Endothelial cell (in vitro differentiated cells): ENCODE results near the gene MUC22. TPM values are rescaled to one million over a fixed set of nuclear protein-coding genes. Genes with fewer than 3 reads are reported as not detected.
"Not testable (repeated sequence)": the region's sequence is repeated elsewhere in the genome, so short reads cannot be mapped to it uniquely, and the experiment has no call there.

Source experiments
- DNase-seq: peaks from one replicate; pipeline ENCODE4 v3.0.0; 2021; ENCODE audit warnings: low spot score
- H3K27ac Mint-ChIP-seq: one replicate; pipeline ENCODE4 v1.8.0; 2021; ENCODE audit warnings: mixed read lengths, inconsistent platforms; ENCODE audit not compliant: unreplicated experiment
- H3K27me3 Mint-ChIP-seq: one replicate; pipeline ENCODE4 v1.8.0; 2021; ENCODE audit warnings: mild to moderate bottlenecking, moderate library complexity, mixed read lengths, inconsistent platforms; ENCODE audit not compliant: unreplicated experiment
- H3K36me3 Mint-ChIP-seq: one replicate; pipeline ENCODE4 v1.8.0; 2021; ENCODE audit warnings: mild to moderate bottlenecking, low read depth, mixed read lengths, inconsistent platforms; ENCODE audit not compliant: unreplicated experiment
- H3K4me1 Mint-ChIP-seq: one replicate; pipeline ENCODE4 v1.8.0; 2021; ENCODE audit warnings: mild to moderate bottlenecking, mixed read lengths, inconsistent platforms; ENCODE audit not compliant: unreplicated experiment
- H3K4me3 Mint-ChIP-seq: one replicate; pipeline ENCODE4 v1.8.0; 2021; ENCODE audit warnings: mild to moderate bottlenecking, mixed read lengths, inconsistent platforms; ENCODE audit not compliant: unreplicated experiment
- H3K9me3 Mint-ChIP-seq: one replicate; pipeline ENCODE4 v1.8.0; 2021; ENCODE audit warnings: mixed read lengths, inconsistent platforms; ENCODE audit not compliant: unreplicated experiment
- total RNA-seq: library from RNA; stranded (reverse); fragmentation: NEBNext Ultra II Directional; extraction: Animal tissue kit (Norgen Biotek cat#: 25700); gene quantifications from one replicate; pipeline ENCODE4 v1.2.1, GENCODE V29; 2021; ENCODE audit not compliant: unreplicated experiment
- TF ChIP-seq, protein P1 (sequence below): fragments of 200-600 bp; sonication (generic); IDR thresholded peaks from one replicate; pipeline ENCODE4 v1.5.0; 2021; ENCODE audit warnings: antibody characterized with exemption; ENCODE audit not compliant: unreplicated experiment

The MUC22 gene
- total RNA-seq, 1 donor from 2014 or later, result not detected

DNA sequence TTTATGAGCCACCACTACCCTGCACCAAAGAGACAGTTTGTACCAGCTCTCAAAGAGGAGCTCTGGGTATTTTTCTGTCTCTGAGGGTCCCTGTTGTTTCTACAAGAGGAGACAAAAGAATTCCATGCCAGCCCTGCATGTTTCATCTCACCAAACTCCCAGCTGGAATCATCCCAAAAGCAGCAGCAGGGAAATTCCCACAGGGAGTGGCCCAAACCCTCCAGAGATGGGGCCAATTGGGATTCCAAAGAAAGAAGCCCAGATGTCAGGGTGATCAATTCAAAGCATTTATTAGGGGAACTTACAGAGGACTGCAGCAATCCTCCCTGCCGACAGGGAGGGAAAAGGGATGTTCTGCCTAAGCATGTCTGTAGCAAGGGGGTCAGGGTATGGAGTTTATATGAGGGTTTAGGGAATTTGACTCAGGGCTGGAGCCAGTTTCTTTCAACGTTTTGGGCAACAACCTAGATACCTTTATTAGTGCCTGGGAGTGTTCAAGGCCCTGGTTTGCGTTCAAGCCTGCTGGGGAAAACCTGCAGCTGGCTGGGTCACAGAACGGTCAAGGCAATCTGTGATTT, 47.2 kb downstream of the MUC22 start:
- Mint-ChIP-seq H3K4me3 (no peak overlapping the region), H3K27me3 (peaks cover 4% of the 10 kb centered on the region), H3K27ac (no peak overlapping the region), H3K9me3 (no peaks in the 10 kb centered on the region), H3K36me3 (no peaks in the 10 kb centered on the region), H3K4me1 (peaks cover 5% of the 10 kb centered on the region)
- TF ChIP-seq, protein P1, sequence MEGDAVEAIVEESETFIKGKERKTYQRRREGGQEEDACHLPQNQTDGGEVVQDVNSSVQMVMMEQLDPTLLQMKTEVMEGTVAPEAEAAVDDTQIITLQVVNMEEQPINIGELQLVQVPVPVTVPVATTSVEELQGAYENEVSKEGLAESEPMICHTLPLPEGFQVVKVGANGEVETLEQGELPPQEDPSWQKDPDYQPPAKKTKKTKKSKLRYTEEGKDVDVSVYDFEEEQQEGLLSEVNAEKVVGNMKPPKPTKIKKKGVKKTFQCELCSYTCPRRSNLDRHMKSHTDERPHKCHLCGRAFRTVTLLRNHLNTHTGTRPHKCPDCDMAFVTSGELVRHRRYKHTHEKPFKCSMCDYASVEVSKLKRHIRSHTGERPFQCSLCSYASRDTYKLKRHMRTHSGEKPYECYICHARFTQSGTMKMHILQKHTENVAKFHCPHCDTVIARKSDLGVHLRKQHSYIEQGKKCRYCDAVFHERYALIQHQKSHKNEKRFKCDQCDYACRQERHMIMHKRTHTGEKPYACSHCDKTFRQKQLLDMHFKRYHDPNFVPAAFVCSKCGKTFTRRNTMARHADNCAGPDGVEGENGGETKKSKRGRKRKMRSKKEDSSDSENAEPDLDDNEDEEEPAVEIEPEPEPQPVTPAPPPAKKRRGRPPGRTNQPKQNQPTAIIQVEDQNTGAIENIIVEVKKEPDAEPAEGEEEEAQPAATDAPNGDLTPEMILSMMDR, result no peak
- DNase-seq, result no peak

GRCh38 chr6:31058128-31058894, 48.0 kb downstream of the MUC22 start:
- Mint-ChIP-seq H3K27me3 (peaks cover 4% of the 10 kb centered on the region), H3K4me3 (no peak overlapping the region), H3K27ac (no peak overlapping the region), H3K4me1 (peaks cover 5% of the 10 kb centered on the region), H3K36me3 (no peaks in the 10 kb centered on the region), H3K9me3 (no peaks in the 10 kb centered on the region)
- no peak for DNase-seq
- TF ChIP-seq, protein P1, result peak; percentile 64

- Mint-ChIP-seq H3K9me3 (no peaks in the 10 kb centered on the region), H3K27me3 (peaks cover 4% of the 10 kb centered on the region), H3K27ac (no peak overlapping the region), H3K4me3 (no peak overlapping the region), H3K4me1 (peaks cover 5% of the 10 kb centered on the region), H3K36me3 (no peaks in the 10 kb centered on the region)
- no peak for DNase-seq
- TF ChIP-seq, protein P1, result no peak
Observed at GRCh38 chr6:31060145-31060544, 49.9 kb downstream of the MUC22 start.

DNA sequence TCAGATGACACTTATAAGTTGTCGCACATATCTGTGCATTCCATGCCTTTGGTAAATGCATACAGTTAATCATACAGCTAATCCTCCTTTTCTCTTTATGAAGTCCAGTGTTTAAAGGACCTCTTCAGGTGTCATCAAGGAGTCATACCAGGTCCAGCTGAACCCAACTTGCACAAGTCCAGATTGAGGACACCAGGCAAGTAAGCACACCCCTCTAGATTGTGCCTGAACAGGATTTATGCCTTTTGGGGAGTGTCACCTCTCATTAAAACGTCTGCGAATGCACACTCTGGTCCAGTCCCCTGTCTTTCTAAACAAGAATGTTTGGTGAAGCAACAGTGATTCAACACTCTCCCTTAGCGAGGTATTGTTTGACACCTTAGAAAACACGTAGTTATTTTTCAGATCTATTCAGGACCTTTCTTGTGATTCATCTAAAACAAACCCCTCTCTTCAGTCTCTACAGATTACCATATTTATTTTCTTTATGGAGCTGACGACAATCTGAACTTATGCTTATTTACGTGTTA, 53.7 kb downstream of the MUC22 start:
- H3K27me3 Mint-ChIP-seq, result peaks cover 4% of the 10 kb centered on the region
- no peaks in the 10 kb centered on the region for H3K36me3 Mint-ChIP-seq
- no peak for DNase-seq
- H3K4me1 Mint-ChIP-seq, result no peaks in the 10 kb centered on the region
- H3K4me3 Mint-ChIP-seq, result no peak overlapping the region
- TF ChIP-seq, protein P1, result no peak
- H3K27ac Mint-ChIP-seq, result no peak overlapping the region
- no peaks in the 10 kb centered on the region for H3K9me3 Mint-ChIP-seq

DNA sequence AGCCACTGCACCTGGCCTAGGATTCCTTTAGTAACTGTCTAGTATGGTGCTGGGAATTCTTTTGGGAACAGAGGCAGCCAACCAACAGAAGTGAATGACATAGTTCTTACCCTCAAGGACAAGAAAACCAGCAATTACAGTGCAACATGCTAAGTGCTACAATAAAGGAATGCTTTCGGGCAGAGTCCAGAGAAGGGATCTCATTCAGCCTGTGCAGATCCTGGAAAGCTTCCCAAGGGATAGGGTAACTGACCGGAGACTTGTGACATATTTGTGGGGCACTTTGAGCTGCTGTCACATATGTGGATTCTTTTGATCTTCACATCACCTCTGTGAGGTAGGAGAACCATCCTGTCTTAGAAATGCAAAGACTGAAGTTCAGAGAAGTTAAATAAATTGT, 55.3 kb downstream of the MUC22 start:
- Mint-ChIP-seq H3K4me3 (no peak overlapping the region), H3K27ac (no peak overlapping the region), H3K27me3 (peaks cover 4% of the 10 kb centered on the region), H3K9me3 (no peaks in the 10 kb centered on the region), H3K36me3 (no peaks in the 10 kb centered on the region), H3K4me1 (no peaks in the 10 kb centered on the region)
- DNase-seq, result no peak
- TF ChIP-seq, protein P1, result no peak

- H3K4me3 Mint-ChIP-seq, H3K9me3 Mint-ChIP-seq, H3K27ac Mint-ChIP-seq, H3K4me1 Mint-ChIP-seq, H3K27me3 Mint-ChIP-seq, DNase-seq, H3K36me3 Mint-ChIP-seq: not testable (repeated sequence)
Observed at GRCh38 chr6:31067028-31067427, 56.8 kb downstream of the MUC22 start.

DNA sequence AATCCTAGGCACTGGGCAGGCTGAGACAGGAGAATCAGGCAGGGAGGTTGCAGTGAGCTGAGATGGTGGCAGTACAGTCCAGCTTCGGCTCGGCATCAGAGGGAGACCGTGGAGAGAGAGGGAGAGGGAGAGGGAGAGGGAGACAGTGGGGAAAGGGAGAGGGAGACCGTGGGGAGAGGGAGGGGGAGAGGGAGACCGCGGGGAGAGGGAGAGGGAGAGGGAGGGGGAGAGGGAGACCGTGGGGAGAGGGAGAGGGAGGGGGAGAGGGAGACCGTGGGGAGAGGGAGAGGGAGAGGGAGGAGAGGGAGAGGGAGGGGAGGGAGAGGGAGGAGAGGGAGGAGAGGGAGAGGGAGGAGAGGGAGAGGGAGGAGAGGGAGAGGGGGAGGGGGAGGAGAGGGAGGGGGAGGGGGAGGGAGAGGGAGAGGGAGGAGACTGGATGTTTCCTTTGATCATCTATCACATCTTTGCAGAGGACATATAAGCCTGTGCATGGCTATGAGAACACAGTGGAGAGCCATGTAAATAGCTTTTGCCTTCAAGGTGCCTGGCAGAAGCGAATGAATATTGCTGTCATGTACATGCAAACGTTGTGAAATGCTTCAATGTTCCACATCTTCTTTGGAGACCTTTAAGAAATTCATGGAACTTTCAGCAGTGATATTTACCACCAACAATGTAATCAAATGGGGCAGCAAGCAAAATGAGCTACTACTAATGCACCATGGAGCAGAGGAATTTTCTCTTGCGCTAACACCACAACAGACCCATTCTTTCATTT, 57.8 kb downstream of the MUC22 start:
- DNase-seq, H3K27me3 Mint-ChIP-seq, H3K9me3 Mint-ChIP-seq, H3K36me3 Mint-ChIP-seq, H3K4me3 Mint-ChIP-seq, H3K4me1 Mint-ChIP-seq: not testable (repeated sequence)
- peak overlapping the region; percentile 48 for H3K27ac Mint-ChIP-seq
